HG03066 (cell line): ENCODE measurements around the gene JAM3.
"Not testable (repeated sequence)": the region's sequence is repeated elsewhere in the genome, so short reads cannot be mapped to it uniquely, and the experiment has no call there.

Experiments
- ATAC-seq: cut with Tn5 transposase; IDR thresholded peaks from one replicate; pipeline ENCODE4 v1.9.1; 2021; ENCODE audit warnings: low read depth; ENCODE audit not compliant: unreplicated experiment

JAM3 gene

GRCh38 chr11:134170919-134171281 is 102.0 kb downstream of the JAM3 start:
- no peak for ATAC-seq

DNA sequence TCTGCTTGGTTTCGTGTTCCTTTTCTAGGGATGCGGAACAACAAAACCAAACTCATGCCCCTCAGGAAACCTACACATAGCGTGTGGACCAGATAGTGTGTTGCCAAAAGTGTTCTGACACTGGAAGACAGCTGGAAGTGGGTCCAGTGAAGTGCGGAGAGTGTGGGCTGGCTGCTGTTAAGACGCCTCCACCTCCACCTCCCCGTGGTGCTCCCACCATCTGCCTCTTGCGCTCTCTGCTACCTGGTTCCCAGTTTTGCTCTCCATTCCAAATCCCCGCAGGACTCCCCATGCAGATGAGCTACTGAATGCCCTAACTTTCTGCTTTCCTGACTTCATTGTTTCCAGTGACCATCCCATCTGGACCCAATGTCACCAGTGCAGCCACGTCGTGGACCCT is 103.1 kb downstream of the JAM3 start:
- no peak for ATAC-seq

DNA sequence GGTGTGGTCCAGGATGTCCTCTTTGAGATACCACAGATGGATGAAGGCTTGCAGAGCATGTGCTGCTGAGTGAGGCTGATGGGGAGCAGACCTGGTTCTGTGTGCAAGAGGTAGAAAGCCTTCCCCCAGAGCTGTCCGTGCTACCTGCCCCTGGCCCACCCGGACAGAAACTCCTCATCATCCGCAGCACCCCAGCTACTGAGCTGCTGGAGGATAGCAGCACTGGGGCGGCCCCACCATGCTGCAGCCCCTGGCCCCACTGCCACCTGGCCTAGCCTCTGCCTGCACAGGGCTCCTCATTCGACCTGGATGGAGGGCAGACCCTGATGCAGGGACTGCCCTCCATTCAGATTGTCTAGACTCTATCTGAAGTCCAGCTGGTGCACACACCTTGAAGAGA is 104.4 kb downstream of the JAM3 start:
- no peak for ATAC-seq

- no peak for ATAC-seq
Observed at GRCh38 chr11:134176284-134176683, 107.4 kb downstream of the JAM3 start.

GRCh38 chr11:134178032-134178674 is 109.3 kb downstream of the JAM3 start:
- ATAC-seq, result no peak

DNA sequence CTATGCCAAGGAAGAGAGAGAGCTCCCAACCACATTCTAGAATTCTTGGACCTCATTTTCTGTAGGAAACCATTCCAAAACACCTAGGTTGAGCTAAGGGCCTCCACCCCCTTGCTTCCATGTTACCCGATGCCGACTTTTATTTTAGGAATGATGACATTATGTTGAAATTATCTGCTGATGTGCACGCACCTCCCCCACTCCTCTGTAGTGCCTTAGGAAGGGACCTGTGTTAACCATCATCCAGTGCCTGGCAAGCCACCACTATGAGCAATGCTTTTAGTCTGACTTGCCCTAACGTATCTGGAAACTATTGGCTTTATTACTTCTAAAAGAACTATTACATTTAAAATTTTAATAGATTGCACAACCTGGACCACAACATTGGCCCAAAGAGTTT is 112.8 kb downstream of the JAM3 start:
- no peak for ATAC-seq

DNA sequence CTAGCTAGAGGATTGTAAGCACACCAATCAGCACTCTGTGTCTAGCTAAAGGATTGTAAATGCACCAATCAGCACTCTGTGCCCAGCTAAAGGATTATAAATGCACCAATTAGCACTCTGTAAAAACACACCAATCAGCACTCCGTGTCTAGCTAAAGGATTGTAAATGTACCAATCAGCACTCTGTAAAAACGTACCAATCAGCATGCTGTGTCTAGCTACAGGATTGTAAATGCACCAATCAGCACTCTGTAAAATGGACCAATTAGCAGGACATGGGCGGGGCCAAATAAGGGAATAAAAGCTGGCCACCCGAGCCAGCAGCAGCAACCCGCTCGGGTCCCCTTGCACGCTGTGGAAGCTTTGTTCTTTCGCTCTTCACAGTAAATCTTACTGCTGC is 119.2 kb downstream of the JAM3 start:
- not testable (repeated sequence) for ATAC-seq

GRCh38 chr11:134196756-134197155 is 127.9 kb downstream of the JAM3 start:
- no peak for ATAC-seq

DNA sequence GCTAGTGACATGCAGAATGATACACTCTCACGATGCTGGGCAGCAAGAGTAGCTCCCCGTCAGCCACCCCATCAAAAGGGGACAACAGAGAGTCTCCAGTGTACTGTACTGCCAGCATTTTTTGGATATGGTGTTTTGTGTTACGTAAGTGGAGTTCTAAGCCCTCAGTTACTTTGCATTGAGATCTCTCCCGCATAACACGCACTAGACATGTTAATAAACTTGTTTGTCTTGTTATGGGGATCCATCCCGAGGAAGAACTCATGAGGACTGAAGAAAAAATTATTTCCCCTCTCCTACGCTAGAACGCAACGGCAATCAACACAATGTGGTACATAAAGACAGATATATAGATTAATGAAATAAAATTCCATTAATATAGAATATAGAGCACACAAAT is 130.7 kb downstream of the JAM3 start:
- ATAC-seq, result no peak

DNA sequence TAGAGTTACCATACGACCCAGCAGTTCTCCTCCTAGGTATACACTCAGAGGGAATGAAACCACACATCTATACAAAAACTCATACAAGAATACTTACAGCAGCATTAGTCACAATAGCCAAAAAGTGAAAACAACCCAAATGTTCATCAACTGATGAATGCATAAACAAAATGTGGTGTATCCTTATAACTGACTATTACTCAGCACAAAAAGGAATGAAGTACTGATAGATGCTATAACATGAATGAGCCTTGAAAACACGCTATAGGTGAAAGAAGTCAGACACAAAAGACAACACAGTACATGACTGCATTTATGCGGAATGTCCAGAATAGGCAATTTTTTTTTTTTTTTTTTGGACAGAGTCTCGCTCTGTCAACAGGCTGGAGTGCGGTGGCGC is 131.8 kb downstream of the JAM3 start:
- ATAC-seq, result no peak
